ENCODE data around the gene PBLD.
"Not testable (repeated sequence)": the region's sequence is repeated elsewhere in the genome, so short reads cannot be mapped to it uniquely, and the experiment has no call there.

Gene PBLD

DNA sequence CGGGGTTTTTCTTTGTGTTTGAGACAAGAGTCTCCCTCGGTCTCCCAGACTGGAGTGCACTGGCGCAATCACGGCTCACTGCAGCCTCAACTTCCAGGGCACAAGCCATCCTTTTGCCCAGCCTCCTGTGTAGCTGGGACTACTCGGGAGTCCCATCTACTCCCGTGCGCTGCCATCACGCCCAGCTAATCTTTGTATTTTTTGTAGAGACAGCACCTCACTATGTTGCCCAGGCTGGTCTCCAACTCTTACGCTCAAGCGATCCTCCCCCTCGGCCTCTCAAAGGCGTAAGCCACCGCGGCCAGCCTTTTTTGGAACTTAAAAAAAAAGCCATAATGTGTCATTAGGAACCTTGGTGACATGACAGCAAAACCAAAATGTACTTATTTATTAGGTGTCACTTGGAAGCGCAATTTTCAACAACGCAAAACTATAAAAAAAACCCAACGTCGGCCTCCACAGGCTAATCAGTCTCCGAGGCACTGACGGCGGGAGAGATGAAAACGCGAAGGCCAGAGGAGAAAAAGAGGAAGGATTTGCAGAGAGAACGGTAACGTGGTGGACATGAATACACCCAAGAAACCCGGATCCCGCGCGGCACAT is 1.8 kb downstream of the PBLD start:
- no peak for FAIRE-seq

DNA sequence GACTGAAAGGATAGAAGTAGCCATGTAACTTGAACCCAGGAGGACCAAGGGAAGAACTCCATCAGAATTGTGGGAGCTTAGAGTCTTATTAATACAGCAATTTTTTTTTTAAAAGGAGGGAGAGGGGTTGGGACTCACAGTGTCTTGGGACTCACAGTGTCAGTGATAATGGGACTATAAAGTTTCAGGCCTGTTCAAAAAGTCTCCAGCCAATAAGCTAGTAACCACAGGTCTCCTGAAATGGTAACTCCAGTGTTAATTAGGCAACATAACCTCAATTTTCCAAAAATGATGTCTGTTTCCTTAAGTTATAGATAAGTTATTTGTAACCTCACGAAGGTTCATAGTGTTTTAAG is 3.2 kb downstream of the PBLD start:
- no peak for FAIRE-seq

DNA sequence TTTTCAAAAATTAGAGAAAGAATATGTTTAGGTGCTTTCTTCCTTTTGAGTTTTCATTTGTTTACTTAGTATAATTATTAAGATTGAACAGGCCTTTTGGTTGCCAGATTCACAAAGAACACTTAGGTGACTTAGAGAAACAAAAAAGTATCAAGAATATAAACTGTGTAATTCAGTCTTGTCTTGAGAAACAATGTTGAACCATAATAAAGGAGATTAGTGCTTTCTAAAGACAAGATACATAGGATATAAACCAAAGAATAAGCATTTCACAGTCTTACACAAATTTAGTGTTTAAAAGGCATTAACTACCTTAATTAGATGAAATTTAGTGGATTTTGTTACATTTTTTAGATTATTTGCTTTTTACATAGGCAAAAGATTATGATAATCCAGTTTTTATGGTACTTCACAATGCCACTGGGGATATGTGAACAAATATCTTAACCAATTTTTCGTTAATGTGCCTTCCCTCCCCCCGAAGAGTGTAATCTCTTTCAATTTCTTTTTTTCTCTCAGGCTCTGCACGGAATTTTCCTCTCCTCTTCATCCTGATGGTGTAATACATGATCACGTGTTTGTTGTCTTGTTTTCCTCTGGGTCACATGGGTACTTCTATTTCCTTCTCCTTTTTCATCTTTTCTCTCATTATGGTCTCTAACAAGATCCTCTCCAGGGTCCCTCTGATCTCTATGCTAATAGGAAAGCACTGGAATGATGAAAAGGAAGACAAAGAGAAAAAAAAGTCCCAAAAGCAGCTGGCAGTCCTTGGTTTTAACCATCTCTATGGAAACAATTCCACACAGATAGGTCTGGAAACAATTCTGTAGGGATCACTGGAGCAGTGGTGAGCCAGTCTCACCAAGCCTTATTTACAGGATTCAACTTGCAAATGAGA is 4.6 kb downstream of the PBLD start:
- FAIRE-seq, result peak; percentile 98

DNA sequence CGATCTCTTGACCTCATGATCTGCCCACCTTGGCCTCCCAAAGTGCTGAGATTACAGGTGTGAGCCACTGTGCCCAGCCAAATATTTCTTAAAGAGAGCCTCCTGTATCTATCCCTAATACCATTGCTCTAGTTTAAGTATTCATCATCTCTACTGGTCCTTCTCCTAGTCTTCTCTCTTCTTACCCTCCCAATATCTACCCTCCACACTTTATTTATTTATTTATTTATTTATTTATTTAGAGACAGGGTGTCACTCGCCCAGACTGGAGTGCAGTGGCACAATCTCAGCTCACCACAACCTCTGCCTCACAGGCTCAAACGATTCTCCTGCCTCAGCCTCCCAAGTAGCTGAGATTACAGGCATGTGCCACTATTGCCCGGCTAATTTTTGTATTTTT is 8.3 kb downstream of the PBLD start:
- not testable (repeated sequence) for FAIRE-seq

DNA sequence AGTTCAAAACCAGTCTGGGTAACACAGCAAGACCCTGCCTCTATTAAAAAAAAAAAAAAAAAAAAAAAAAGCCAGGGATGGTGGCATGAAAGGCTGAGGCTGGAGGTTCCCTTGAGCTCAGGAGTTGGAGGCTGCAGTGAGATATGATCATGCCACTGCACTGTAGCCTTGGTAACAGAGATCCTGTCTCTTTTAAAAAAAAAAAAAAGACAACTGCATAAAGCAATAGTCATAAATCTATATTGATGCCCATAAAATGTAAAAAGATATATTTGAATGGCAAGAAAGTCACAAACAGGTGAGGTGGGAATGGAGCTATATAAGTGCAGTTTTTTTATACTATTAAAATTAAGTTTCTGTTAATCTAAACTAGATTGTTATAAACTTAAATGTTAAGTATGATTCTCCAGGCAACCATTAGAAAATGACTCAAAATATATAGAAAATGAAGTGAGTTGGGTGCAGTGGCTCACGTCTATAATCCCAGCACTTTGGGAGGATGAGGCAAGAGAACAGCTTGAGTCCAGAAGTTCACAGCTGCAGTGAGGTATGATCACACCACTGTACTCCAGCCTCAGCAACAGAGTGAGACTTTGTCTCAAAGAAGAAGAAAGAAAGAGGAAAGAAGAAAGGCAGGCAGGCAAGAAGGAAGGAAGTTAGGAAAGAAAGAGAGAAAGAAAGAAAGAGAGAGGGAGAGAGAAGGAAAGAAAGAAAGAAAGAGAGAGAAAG is 14.2 kb downstream of the PBLD start:
- FAIRE-seq, result no peak

DNA sequence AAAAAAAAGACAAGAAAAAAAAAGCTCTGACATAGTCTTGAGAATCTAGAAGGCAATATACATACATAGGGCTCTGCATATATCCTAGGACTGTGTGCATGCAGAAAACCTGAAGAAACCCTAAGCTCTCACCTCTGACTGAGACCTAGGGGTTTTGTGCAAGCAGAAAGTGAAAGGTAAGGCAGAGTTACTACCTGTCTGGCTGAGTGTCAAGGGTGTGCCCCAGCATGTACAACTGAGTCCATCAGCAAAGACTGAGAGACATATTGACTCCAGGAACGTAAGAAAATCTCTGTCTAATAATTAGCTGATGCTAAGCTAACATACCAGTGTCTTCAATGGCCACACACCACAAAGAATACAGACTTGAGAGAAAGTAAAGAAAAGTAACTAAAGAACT is 17.1 kb downstream of the PBLD start:
- FAIRE-seq, result no peak

DNA sequence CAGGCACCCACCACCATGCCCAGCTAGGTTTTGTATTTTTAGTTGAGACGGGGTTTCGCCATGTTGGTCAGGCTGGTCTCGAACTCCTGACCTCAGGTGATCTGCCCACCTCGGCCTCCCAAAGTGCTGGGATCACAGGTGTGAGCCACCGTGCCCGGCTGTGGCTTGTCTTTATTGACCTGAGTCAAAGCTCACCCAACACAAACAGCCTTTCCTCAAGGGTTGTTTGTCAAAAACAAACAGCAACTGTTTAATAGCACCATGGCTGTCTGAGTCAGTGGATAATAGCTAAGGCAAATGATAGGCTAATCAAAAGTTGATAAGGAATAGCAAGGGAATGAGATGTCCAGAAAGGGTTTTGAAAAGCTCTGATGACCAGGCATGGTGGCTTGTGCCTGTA is 17.8 kb downstream of the PBLD start:
- not testable (repeated sequence) for FAIRE-seq

DNA sequence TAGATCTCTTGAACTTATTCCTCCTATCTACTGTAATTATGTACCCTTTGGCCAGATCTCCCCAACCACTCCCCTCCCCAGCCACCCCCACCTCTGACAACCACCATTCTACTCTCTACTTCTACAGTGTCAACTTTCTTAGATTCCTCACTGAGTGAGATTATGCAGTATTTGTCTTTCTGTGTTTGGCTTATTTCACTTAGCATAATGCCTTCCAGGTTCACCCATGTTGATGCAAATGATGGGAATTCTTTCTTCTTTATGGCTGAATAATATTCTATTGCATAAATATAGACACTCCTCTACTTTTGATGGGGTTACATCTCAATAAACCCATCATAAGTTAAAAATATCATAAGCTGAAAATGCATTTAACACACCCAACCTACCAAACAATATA is 22.2 kb downstream of the PBLD start:
- FAIRE-seq, result no peak

DNA sequence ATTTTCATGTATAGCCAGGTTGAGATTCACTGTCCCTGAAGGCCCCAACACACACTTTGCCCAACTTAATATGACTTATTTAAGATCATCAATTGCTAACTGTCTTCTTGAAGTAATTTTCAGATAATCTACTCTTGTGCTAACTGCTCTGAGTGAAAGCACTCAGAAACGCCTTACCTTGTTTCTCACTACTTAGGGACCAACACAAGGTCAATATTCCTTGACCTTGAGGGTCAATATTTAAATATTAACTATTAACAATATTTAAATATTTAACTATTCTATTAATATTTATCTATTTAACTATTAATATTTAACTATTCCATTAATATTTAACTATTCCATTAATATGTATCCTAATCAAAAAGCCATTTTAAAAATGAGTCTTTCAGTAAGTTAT is 26.9 kb downstream of the PBLD start:
- FAIRE-seq, result peak; percentile 86

DNA sequence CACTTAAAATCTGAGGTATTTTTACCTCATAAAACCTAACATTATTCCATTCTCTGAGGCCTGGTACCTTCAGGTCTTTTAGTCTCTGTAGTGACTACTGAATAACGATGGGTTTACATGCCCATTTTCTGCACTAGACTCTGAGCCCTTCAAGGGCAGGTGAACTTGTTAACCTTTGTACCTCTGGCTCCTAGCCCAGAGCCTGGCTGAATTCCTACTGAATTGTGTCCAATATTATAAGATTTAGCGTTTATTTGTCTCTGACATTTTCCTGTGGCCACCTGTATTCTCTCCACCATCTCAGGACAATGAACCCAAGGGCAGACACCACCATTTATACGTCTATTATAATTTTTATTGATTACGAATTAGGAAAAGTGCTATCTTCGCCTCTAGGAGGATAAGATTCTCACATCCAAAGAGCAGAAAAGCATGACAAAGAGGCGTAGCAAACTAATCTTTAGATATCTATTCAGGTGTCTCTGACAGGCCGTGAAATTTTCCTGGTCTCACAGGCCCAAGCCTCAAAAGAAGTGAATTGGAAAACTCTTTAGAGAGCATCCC is 28.8 kb downstream of the PBLD start:
- FAIRE-seq, result no peak

DNA sequence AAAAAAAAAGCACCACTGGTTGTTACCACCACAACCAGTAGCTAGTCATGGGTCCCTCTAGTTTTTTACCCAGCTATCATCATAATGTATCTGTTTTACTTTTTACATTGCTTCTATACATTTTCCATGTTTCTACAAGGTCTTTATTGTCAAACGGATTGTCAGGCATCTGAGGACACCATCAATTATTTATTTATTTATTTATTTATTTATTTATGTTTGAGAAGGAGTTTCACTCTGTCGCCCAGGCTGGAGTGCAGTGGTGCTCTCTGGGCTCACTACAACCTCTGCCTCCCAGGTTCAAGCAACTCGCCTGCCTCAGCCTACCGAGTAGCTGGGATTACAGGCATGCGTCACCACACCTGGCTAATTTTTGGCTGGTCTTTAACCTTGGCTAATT is 29.9 kb downstream of the PBLD start:
- FAIRE-seq, result no peak

DNA sequence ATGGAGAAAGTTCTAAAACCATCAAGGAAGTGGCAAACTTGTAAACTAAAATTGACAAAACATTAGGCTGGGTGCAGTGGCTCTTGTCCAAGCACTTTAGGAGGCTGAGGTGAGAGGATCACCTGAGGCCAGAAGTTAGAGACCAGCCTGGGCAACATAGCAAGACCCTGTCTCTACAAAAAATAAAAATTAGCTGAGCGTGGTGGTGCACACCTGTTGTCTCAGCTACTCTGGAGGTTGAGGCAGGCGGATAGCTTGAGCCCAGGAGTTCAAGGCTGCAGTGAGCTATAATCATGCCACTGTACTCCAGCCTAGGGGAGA is 30.3 kb downstream of the PBLD start:
- FAIRE-seq, result no peak

DNA sequence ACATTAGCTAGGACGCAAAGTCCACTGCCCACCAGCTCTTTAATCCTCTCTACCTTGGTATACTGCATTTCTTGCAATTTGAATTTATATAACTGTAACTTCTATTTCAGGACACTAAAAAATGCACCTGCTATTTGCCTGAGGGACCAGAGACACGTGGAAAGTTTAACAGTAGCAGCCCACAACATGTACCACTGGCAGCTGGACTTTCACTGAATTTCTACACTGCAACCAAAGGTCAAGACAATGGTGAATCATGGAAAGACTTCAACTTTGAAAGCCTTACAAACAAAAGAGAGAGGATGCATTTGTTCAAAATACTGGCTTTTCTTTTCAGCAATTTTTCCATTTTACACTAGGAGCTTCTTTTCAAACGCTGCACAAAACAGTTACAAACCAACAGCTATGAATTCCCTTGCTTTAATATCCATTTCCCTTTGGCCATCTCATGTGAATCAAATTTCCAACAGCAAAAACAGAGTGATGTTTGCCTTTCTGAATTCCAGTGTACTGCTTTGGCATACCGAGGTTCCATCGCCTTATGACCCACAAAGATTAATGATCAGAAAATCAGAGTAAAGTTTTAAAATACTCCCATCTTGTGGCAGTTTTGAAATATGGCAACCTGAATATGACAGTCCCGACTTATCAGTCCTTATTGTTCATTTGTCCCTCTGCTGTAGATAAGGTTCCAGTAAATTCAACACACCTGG is 30.8 kb downstream of the PBLD start:
- peak; percentile 94 for FAIRE-seq

DNA sequence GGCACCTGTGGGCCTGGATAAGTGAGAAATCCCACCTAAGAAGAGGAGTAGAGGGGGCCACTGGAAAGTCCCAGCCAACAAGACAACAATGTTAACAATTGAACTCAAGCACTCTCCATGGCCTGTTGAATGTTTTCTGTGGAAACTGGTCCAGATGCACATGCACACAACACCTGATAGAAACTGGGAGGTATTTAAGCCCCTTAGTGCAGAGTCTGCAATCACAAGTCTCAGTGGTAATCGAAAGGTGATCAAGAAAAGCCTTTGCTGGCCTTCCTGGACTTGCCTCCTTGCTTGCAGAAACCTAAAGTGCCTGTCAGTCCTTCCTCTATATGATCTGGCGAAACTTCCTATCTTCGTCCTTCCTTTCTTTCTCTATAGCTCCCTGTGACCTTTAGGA is 31.4 kb downstream of the PBLD start:
- FAIRE-seq, result no peak

DNA sequence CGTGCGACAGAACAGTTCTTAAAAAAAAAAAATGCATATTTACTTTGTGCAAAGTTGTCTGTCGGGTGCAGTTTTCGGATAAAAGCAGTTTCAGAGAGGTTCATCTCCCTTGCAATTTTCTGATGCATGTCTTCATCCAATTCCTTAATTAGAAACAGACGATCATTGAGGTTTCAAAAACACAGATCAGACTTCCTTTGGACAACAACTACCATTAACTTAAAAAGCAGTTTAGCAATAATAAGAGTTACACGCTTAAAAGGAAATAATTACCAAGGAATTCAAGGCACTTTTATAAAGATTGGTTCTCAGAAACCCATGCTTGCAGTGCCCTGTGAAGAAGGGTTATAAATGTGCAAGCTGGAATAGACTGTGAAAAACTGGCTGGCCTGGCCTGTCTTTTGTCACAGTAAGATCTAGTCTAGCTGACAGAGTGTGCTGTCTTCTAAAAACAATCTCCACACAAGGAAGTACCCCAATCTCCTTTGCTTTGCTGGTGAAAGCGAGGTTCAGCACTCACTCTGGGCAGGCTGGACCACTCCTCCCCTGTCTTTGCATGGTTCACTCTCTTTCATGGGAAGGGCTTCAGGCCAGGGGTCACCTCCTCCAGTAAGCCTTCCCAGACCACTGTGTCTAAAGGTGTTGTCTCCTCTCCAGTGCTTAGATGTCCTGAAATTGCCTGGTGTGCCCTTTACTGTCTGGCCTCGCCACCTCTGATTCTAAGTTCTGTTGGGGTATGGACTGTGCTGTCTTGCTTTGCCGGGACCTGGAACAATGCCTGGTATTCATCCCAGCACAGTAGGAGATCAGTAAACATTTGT is 35.7 kb downstream of the PBLD start:
- peak; percentile 65 for FAIRE-seq

DNA sequence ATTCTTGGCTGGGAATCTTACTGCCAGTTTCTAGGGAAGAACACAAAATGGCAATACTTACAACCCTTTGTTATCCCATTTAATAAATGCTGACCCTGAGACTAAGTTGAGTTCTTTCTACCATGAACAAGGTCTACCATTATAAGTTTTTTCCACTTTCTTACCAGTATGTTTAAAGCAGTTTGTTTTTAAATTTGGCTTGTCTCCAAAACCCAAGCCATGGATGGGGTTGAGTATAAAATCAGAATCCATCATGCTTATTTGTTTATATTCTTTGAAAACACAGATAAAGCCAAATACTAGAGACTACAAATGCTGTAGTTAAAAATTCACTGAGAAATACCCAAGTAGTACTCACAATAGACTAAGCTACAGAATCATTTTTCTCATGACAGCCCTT is 42.0 kb downstream of the PBLD start:
- FAIRE-seq, result no peak

DNA sequence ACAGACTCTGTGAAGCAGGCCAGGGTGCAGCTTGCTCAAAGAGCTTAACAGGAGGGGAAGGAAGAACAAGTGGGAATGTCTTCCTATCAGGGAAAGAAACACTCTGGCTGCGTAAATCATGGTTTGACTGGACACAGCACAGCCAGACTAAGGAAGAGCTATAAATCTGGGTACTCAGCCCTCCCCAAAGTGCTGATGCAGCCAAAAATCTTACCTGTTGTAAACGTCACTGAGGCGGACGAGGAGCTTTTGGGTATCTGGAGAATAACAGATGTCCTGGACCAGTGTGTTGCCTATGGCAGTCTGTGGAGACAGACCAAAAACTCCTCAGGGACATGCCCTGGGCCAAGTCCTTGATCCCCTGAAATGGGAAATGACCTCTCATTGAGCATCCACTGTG is 44.0 kb downstream of the PBLD start:
- FAIRE-seq, result no peak

DNA sequence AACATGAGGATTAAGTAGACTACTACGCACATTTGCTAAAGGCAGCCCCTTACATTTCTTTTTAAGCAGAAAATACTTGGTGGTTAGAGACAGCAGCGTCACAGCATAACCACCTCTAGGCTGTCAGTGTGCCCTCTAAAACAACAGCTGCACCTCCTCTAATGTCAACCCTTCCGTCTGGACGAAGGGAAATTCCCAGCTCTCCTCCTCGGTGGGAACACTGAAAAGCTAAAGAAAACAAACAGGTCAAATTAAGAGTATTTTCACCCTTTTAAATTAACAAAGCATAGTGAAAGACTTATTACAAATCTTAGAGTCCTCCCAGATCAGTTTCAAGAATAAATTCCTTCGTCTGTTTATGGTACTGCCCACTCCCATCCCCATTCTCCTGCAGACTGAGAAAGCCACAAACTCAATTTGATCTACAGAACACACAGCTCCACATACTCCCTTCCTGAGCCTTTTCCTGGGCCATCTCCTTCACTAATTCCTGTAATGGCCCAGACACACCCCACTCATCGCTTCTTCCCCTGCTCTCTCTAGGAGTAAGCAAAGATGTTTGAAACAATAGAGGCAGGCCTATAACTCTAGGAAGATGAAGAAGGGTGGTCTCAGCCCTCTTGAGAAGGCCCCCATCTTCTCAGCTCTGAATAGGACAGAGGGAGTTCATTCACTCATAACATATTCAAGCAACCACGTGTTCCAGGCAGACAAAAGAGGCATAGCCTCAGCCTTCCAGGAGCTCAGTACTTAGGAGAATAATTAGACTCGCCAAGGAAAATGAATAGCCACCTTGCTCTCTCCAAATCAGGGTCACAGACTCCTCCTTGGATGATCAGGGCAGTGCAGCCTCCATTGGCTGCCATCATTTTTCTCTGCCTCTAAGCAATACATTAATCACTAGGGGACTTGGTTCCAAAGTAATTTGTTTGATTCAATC is 48.4 kb downstream of the PBLD start:
- FAIRE-seq, result no peak

DNA sequence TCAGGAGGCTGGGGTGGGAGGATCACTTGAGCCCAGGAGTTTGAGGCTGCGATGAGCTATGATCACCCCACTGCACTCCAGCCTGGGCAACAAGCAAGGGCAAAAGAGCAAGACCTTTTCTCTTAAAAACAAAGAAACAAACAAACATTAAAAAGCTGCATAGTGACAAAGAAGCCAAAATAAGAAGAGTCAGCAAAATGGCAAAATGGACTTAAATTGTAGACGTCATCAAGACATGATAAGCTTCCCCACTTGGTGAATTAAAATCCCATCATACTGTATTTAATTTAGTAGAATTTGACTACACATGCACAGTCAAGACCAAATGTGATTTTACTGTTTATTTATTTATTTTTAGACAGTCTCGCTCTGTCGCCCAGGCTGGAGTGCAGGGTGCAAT is 52.0 kb downstream of the PBLD start:
- no peak for FAIRE-seq

DNA sequence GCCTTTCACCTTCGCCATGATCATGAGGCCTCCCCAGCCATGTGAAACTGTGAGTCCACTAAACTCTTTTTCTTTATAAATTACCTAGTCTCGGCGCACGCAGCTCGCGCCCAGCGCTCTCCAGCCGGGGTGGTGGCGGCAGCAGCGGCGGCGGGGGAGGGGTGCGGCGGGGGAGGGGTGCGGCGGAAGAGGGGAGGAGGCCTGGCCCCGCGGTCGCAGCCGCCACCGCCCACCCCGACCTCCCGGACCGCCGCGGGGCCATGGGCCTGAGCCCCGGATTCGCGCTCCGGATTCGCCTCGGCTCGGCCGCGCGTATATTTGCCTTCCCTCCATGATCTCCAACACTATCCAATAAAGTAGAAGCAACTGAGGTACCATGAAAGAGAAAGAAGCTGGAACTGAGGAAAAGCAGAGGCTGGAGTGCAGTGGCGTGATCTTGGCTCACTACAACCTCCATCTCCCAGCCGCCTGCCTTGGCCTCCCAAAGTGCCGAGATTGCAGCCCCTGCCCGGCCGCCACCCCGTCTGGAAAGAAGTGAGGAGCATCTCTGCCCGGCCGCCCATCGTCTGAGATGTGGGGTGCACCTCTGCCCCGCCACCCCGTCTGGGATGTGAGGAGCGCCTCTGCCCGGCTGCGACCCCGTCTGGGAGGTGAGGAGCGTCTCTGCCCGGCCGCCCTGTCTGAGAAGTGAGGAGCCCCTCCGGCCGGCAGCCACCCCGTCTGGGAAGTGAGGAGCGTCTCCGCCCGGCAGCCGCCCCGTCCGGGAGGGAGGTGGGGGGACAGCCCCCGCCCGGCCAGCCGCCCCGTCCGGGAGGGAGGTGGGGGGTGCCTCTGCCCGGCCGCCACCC is 53.6 kb downstream of the PBLD start:
- FAIRE-seq, result not testable (repeated sequence)

Data from G401.6 (cell line).